ENCODE data around the gene MEX3A.
"Not testable (repeated sequence)": the region's sequence is repeated elsewhere in the genome, so short reads cannot be mapped to it uniquely, and the experiment has no call there.

Gene MEX3A, protein sequence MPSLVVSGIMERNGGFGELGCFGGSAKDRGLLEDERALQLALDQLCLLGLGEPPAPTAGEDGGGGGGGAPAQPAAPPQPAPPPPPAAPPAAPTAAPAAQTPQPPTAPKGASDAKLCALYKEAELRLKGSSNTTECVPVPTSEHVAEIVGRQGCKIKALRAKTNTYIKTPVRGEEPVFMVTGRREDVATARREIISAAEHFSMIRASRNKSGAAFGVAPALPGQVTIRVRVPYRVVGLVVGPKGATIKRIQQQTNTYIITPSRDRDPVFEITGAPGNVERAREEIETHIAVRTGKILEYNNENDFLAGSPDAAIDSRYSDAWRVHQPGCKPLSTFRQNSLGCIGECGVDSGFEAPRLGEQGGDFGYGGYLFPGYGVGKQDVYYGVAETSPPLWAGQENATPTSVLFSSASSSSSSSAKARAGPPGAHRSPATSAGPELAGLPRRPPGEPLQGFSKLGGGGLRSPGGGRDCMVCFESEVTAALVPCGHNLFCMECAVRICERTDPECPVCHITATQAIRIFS

GRCh38 chr1:156082309-156083091 lies at the start of gene MEX3A:
Gene MEX3A (minus strand): TSS chr1:156082465. CDS start chr1:156081998, 467 bp downstream.
- FAIRE-seq: no peak
- DNase-seq (ENCODE audit: low spot score): peak; percentile 88

DNA sequence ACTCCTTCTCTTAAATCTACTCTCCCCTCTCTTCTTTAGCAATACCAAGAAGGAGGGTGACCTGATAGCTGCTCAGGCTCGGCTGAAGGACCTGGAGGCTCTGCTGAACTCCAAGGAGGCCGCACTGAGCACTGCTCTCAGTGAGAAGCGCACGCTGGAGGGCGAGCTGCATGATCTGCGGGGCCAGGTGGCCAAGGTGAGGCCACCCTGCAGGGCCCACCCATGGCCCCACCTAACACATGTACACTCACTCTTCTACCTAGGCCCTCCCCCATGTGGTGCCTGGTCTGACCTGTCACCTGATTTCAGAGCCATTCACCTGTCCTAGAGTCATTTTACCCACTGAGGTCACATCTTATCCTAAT lies 48.3 kb upstream of the MEX3A start:
- no peak for DNase-seq (ENCODE audit: low spot score)
- no peak for FAIRE-seq

- no peak for FAIRE-seq
- DNase-seq (ENCODE audit: low spot score): peak; percentile 93
Observed at GRCh38 chr1:156129687-156130577, 47.7 kb upstream of the MEX3A start.

DNA sequence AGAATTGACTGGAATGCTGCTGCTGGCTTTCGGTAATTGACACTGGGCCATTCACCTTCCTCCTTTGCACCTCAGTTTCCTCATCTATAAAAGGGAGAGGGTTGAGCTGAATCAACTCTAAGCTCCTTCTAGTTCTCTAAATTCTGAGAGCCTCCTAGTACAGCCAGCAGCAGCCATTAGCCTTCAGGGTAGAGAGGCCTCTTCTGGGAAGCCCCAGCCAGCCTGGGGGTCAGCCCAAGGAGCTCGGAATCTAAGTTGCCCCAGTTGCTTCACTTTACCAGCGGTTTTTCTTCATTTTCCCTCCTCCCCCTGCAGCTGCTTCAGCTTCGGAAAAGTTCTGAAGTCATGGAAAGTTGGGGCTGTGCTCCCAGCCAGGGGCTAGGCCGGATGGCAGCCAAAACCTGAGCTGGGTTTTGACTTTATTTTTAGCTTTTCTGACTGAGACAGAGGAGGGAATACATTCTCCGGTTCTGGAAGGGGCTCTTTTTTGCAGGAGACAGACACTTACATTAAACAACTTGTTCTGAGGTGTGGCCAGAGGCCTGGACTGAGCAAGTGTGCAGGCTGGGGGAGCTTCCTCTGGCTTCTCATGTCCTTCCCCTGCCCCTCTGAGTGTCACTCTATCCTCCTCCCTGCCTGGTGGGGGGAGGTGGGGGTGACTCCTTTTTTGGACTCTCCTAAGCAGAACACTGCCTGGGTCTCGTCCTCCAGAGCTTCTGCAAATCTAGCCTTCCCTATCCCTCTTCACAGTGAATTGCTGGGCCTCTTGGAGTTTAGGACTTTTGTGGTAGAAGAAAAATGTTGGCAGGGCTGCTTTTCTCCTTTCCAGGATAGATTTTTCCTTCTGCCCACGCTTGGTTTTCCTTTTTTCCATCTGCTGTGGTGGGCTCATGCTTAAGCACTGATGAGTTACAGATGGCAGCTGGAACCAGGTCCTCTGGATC lies 46.7 kb upstream of the MEX3A start:
- DNase-seq (ENCODE audit: low spot score): no peak

GRCh38 chr1:156128308-156128653 lies 46.0 kb upstream of the MEX3A start:
- DNase-seq (ENCODE audit: low spot score) (no peak), FAIRE-seq (no peak)

More for the DNA sequence above, 46.7 kb upstream of the MEX3A start:
- FAIRE-seq: no peak

- peak; percentile 51 for DNase-seq (ENCODE audit: low spot score)
- no peak for FAIRE-seq
Observed at GRCh38 chr1:156126630-156127534, 44.6 kb upstream of the MEX3A start.

DNA sequence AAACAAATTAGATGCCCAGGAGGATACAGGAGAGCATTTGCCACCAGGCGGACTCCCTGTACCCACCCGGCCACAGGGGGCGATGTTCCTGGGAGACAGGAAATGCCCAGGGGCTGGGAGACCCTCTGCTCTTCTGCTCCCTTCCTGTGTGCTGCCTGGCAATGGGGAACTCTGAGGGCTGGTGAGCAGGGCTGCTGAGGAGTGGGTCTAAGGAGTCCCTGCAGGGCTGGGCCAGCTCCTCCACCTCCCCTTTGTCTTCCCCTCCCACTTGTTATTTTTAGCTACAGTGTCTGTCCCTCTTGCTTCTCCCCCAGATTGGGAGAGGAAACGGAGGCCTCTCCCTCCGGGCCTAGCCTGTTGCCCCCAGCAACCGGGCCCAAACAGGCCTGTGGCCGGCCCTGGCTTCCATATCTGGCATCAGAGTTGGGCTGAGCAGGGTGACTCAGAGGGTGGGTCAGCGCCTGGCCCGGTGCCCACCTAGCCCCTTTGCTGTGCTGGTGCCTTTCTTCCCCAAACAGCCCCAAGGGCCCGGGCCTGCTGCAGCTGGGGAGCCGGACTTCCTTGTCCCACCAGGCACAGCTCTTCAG lies 43.9 kb upstream of the MEX3A start:
- peak; percentile 89 for DNase-seq (ENCODE audit: low spot score)

GRCh38 chr1:156125544-156125943 lies 43.3 kb upstream of the MEX3A start:
- not testable (repeated sequence) for FAIRE-seq; DNase-seq (ENCODE audit: low spot score)

More for the DNA sequence above, 43.9 kb upstream of the MEX3A start:
- FAIRE-seq: no peak

DNA sequence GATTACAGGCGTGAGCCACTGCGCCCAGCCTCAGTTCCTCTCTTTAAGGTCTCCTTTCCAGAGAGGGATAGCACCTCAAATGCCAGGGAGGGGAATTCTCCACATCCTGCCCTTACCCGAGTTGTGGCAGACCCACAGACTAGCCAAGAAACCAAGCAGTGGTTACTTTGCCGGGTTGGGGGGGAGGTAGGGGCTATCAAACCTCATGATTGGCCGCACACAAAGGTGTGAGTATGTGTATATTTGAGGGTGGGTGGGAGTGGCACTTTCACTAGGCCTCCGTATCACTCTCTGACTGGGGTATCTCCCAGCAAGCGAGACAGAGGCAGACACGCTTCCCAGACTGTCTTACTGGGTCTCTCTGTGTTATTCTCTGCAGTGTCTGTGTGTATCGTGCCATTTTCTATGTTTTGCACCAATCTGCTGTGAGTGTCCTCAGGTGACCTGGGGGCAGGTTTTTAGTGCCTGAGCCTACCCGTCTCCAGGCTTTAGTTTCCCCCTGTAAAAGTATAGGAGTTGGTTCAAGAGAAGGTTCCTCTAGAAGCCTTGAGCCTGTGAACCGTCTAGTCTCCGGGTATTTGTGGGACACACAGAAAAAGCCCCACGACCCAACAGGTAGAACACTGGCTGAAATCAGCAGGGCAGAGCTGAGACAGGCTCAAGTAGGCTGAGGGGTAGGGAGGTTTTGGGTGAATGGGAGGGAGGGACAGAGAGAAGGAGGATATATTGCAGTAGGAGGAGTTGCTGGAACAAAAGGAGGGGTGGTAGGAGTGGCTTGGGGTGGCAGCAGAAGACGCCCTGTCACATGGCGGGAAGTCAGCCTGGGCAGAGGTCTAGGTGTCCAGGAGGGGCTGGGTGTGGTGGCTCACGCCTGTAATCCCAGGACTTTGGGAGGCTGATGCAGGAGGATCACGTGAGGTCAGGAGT lies 42.6 kb upstream of the MEX3A start:
- FAIRE-seq (no peak), DNase-seq (ENCODE audit: low spot score) (no peak)

- peak; percentile 83 for DNase-seq (ENCODE audit: low spot score)
- FAIRE-seq: no peak
Observed at GRCh38 chr1:156123356-156124196, 41.3 kb upstream of the MEX3A start.

- FAIRE-seq (no peak), DNase-seq (ENCODE audit: low spot score) (peak; percentile 52)
Observed at GRCh38 chr1:156122519-156123355, 40.5 kb upstream of the MEX3A start.

- no peak for DNase-seq (ENCODE audit: low spot score)
- FAIRE-seq: no peak
Observed at GRCh38 chr1:156122086-156122485, 39.8 kb upstream of the MEX3A start.

GRCh38 chr1:156121457-156121856 lies 39.2 kb upstream of the MEX3A start:
- no peak for DNase-seq (ENCODE audit: low spot score)
- no peak for FAIRE-seq

DNA sequence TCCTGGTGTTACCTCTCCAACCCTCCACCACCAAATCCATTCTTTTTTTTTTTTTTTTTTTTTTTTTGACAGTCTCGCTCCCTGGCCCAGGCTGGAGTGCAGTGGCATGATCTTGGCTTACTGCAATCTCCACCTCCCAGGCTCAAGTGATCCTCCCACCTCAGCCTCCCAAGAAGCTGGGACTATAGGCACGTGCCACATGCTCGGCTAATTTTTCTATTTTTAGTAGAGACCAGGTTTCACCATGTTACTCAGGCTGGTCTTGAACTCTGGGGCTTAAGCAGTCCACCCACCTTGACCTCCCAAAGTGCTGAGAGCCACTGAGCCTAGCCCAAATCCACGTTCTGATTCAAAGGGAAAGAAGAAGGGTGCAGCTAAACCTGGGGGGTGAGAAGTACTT lies 38.7 kb upstream of the MEX3A start:
- not testable (repeated sequence) for DNase-seq (ENCODE audit: low spot score); FAIRE-seq

- no peak for FAIRE-seq
- no peak for DNase-seq (ENCODE audit: low spot score)
Observed at GRCh38 chr1:156120318-156120717, 38.1 kb upstream of the MEX3A start.
